HG02970 (cell line): Measurements from ENCODE around the gene PPP1R13L.

Experiments
- ATAC-seq: cut with Tn5 transposase; IDR thresholded peaks from one replicate; pipeline ENCODE4 v1.9.1; 2021; ENCODE audit warnings: mild to moderate bottlenecking, moderate library complexity, moderate number of reproducible peaks; ENCODE audit not compliant: unreplicated experiment, low FRiP score

Gene PPP1R13L

GRCh38 chr19:45370410-45371204, 34.3 kb downstream of the PPP1R13L start, which contains the start of gene ERCC2:
TSS of gene ERCC2 (minus strand) at chr19:45370573. CDS start at chr19:45370540, 33 bp downstream.
- ATAC-seq, result peak; percentile 87

GRCh38 chr19:45368737-45369340, 36.0 kb downstream of the PPP1R13L start:
- no peak for ATAC-seq

GRCh38 chr19:45368127-45368526, 36.7 kb downstream of the PPP1R13L start:
- ATAC-seq, result no peak

- no peak for ATAC-seq
These were observed 40.2 kb downstream of the PPP1R13L start for GRCh38 chr19:45364696-45365095.

- no peak for ATAC-seq
These were observed 40.9 kb downstream of the PPP1R13L start for GRCh38 chr19:45363861-45364459.

GRCh38 chr19:45362291-45362690, 42.6 kb downstream of the PPP1R13L start:
- ATAC-seq, result no peak

- no peak for ATAC-seq
These were observed 43.3 kb downstream of the PPP1R13L start for GRCh38 chr19:45361608-45362007.

- no peak for ATAC-seq
These were observed 46.6 kb downstream of the PPP1R13L start for GRCh38 chr19:45358213-45358792.

GRCh38 chr19:45357445-45357783, 47.5 kb downstream of the PPP1R13L start:
- no peak for ATAC-seq

- ATAC-seq, result no peak
These were observed 48.0 kb downstream of the PPP1R13L start for GRCh38 chr19:45356760-45357444.

GRCh38 chr19:45355910-45356309, 49.0 kb downstream of the PPP1R13L start:
- no peak for ATAC-seq

- ATAC-seq, result no peak
These were observed 49.5 kb downstream of the PPP1R13L start for GRCh38 chr19:45355402-45355801.

- no peak for ATAC-seq
These were observed 50.5 kb downstream of the PPP1R13L start for GRCh38 chr19:45354241-45354842.

GRCh38 chr19:45352914-45353796, 51.7 kb downstream of the PPP1R13L start:
- ATAC-seq, result no peak

GRCh38 chr19:45352471-45352870, 52.4 kb downstream of the PPP1R13L start:
- no peak for ATAC-seq

GRCh38 chr19:45352062-45352461, 52.8 kb downstream of the PPP1R13L start:
- ATAC-seq, result no peak

GRCh38 chr19:45351401-45351952, 53.4 kb downstream of the PPP1R13L start:
- no peak for ATAC-seq

- ATAC-seq, result no peak
These were observed 54.3 kb downstream of the PPP1R13L start for GRCh38 chr19:45350477-45351058.
